GM12892 (cell line): Measurements from ENCODE around the gene CHKB.

Source experiments
- POLR2A ChIP-seq: IDR thresholded peaks from 2 replicates; pipeline ENCODE4 v1.6.1; 2011; ENCODE audit warnings: low read depth, low read length, control low read depth
- POLR2AphosphoS5 ChIP-seq: IDR thresholded peaks from 2 replicates; pipeline ENCODE4 v1.6.1; 2011; ENCODE audit warnings: low read depth, low read length, control low read depth

DNA sequence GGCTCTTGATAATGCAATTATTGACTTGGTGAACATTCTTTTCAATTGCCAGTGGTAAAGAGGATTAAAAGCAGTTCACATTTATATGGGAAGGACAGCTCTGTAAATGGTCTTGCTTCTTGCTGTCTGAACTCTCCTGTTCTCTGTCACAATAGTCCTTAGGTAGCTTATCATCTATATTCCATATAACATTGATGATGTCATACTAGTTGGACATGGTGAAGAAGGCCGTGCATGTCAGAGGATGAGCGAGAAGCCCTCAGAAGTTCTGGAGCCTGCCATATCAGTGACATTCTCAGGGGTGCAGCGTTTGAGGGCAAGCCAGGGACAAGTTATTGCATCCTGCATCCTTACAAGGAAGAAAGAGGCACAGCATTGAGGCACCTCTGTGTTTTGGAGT, 2.6 kb upstream of the CHKB start:
- TF ChIP-seq POLR2A (no peak), POLR2AphosphoS5 (no peak)
